RWPE2 (cell line): ENCODE measurements around the gene TOPAZ1.

Experiments
- ATAC-seq: fragments of 200-7000 bp; cut with Tn5 transposase; 3 replicates; pipeline ENCODE4 v1.9.1; 2021; ENCODE audit warnings: low read depth
- DNase-seq: peaks from one replicate; pipeline ENCODE4 v3.0.0-alpha.2; 2020; ENCODE audit warnings: low spot score
- H3K27ac ChIP-seq: fragments of 450-650 bp; 2 replicates; pipeline ENCODE4 v1.5.1; 2017; ENCODE audit warnings: mild to moderate bottlenecking; ENCODE audit not compliant: poor library complexity, severe bottlenecking
- H3K27me3 ChIP-seq: fragments of 250-450 bp; sonication (Bioruptor Pico); 2 replicates; pipeline ENCODE4 v1.5.1; 2021; ENCODE audit warnings: mild to moderate bottlenecking, moderate library complexity; ENCODE audit not compliant: insufficient read depth, poor library complexity, severe bottlenecking
- H3K36me3 ChIP-seq: fragments of 250-450 bp; sonication (Bioruptor Pico); 2 replicates; pipeline ENCODE4 v1.5.1; 2020; ENCODE audit warnings: low read depth, mild to moderate bottlenecking, moderate library complexity
- H3K4me1 ChIP-seq: fragments of 250-450 bp; sonication (Bioruptor Pico); 2 replicates; pipeline ENCODE4 v1.5.1; 2021; ENCODE audit warnings: mild to moderate bottlenecking, moderate library complexity; ENCODE audit not compliant: insufficient read depth, poor library complexity, severe bottlenecking
- H3K4me3 ChIP-seq: fragments of 250-450 bp; sonication (Bioruptor Pico); 2 replicates; pipeline ENCODE4 v1.5.1; 2021; ENCODE audit warnings: mild to moderate bottlenecking, moderate library complexity; ENCODE audit not compliant: severe bottlenecking
- H3K9me3 ChIP-seq: fragments of 250-450 bp; sonication (Bioruptor Pico); 2 replicates; pipeline ENCODE4 v1.5.1; 2021; ENCODE audit warnings: mild to moderate bottlenecking, moderate library complexity; ENCODE audit not compliant: severe bottlenecking
- CTCF ChIP-seq: fragments of 450-650 bp; IDR thresholded peaks from one replicate; pipeline ENCODE4 v1.5.1; 2017; ENCODE audit warnings: mild to moderate bottlenecking, moderate library complexity; ENCODE audit not compliant: poor library complexity, severe bottlenecking

The TOPAZ1 gene

GRCh38 chr3:44338010-44338827 lies 96.5 kb downstream of the TOPAZ1 start, which contains the start of gene TCAIM:
Gene TCAIM (plus strand): TSS chr3:44338766. CDS start chr3:44354783, 16,017 bp downstream.
- TF ChIP-seq CTCF: no peak
- ATAC-seq: peak; percentile 89
- Histone ChIP-seq H3K36me3 (peaks cover under 1% of the 10 kb centered on the region; the same call in 1 of the 2 replicates), H3K4me3 (peak within 1 kb of the TSS; percentile 69), H3K4me1 (peaks cover 6% of the 10 kb centered on the region), H3K27ac (peak within 1 kb of the TSS; percentile 50), H3K27me3 (no peaks in the 10 kb centered on the region), H3K9me3 (no peaks in the 10 kb centered on the region)
- peak; percentile 97 for DNase-seq

- Histone ChIP-seq H3K36me3 (peaks cover 4% of the 10 kb centered on the region; the same call in 1 of the 2 replicates), H3K9me3 (no peaks in the 10 kb centered on the region), H3K27ac (peak overlapping the region; percentile 50), H3K4me3 (peak overlapping the region; percentile 69), H3K4me1 (peaks cover 6% of the 10 kb centered on the region), H3K27me3 (no peaks in the 10 kb centered on the region)
- ATAC-seq (no peak), DNase-seq (no peak)
- TF ChIP-seq CTCF: no peak
Observed at GRCh38 chr3:44338828-44339127, 97.1 kb downstream of the TOPAZ1 start.

GRCh38 chr3:44339181-44340057 lies 97.7 kb downstream of the TOPAZ1 start:
- no peak for TF ChIP-seq CTCF
- no peak for ATAC-seq
- peak overlapping the region; percentile 69 for H3K4me3 ChIP-seq

GRCh38 chr3:44340058-44340395 lies 98.3 kb downstream of the TOPAZ1 start:
- ATAC-seq (no peak), DNase-seq (no peak)
- Histone ChIP-seq H3K36me3 (peaks cover 4% of the 10 kb centered on the region; the same call in 1 of the 2 replicates), H3K4me1 (peaks cover 6% of the 10 kb centered on the region), H3K27me3 (no peaks in the 10 kb centered on the region), H3K9me3 (no peaks in the 10 kb centered on the region), H3K4me3 (no peak overlapping the region), H3K27ac (no peak overlapping the region)
- TF ChIP-seq CTCF: no peak

More at GRCh38 chr3:44339181-44340057, 97.7 kb downstream of the TOPAZ1 start:
- H3K36me3 ChIP-seq: peaks cover 4% of the 10 kb centered on the region; the same call in 1 of the 2 replicates
- H3K9me3 ChIP-seq: no peaks in the 10 kb centered on the region
- H3K4me1 ChIP-seq: peaks cover 6% of the 10 kb centered on the region
- H3K27me3 ChIP-seq: no peaks in the 10 kb centered on the region
- DNase-seq: no peak
- H3K27ac ChIP-seq: peak overlapping the region; percentile 50
